PC-9 (cell line): ENCODE measurements around the gene FRMD7. TPM values are rescaled to one million over a fixed set of nuclear protein-coding genes. Genes with fewer than 3 reads are reported as not detected.

Experiments used
- BruUV-seq: library from RNA; stranded (reverse); fragments of 400-500 nt; replicated peaks from 2 replicates; lab custom pipeline; 2021; lab: Mats Ljungman, UMichigan
- CTCF ChIA-PET: fragments of 300-600 bp; sonication (Branson Sonifier 250); formaldehyde crosslinking; loops from one replicate; lab custom pipeline; 2022; ENCODE audit warnings: antibody characterized with exemption; lab: Charles Lee
- POLR2A ChIA-PET: fragments of 300-600 bp; sonication (Branson Sonifier 250); formaldehyde crosslinking; loops from one replicate; lab custom pipeline; 2022; ENCODE audit warnings: antibody characterized with exemption; ENCODE audit not compliant: unreplicated experiment; lab: Charles Lee
- DNase-seq, 2 experiments: peaks; one replicate each; pipeline versions ENCODE4 v3.0.0 to v3.0.0-alpha.2; 2015 to 2022; ENCODE audit warnings: mixed read lengths in 1 of 2
- H2AFZ ChIP-seq: fragments of 200-600 bp; sonication (generic); 2 replicates; pipeline ENCODE4 v1.8.1; 2017; ENCODE audit warnings: antibody characterized with exemption
- H3F3A ChIP-seq: fragments of 200-600 bp; sonication (generic); 2 replicates; pipeline ENCODE4 v1.8.1; 2017; ENCODE audit warnings: antibody characterized with exemption, mild to moderate bottlenecking, low read depth; ENCODE audit not compliant: insufficient read depth
- H3K27ac ChIP-seq: fragments of 200-600 bp; sonication (generic); 2 replicates; pipeline ENCODE4 v1.6.1; 2016; ENCODE audit warnings: mixed run types
- H3K27me3 ChIP-seq: fragments of 200-600 bp; sonication (generic); 2 replicates; pipeline ENCODE4 v1.6.1; 2016; ENCODE audit warnings: low read depth, mixed run types; ENCODE audit not compliant: insufficient read depth
- H3K36me3 ChIP-seq: fragments of 200-600 bp; sonication (generic); 2 replicates; pipeline ENCODE4 v1.6.1; 2016; ENCODE audit warnings: low read depth, mixed run types
- H3K4me1 ChIP-seq: fragments of 200-600 bp; sonication (generic); replicated peaks from 2 replicates; pipeline ENCODE4 v1.6.1; 2016; ENCODE audit warnings: mixed run types; ENCODE audit not compliant: insufficient read depth
- H3K4me2 ChIP-seq: fragments of 200-600 bp; sonication (generic); 2 replicates; pipeline ENCODE4 v1.6.1; 2017; ENCODE audit warnings: mixed run types
- H3K4me3 ChIP-seq: fragments of 200-600 bp; sonication (generic); 2 replicates; pipeline ENCODE4 v1.6.1; 2016; ENCODE audit warnings: mixed run types
- H3K79me2 ChIP-seq: fragments of 200-600 bp; sonication (generic); 2 replicates; pipeline ENCODE4 v1.6.1; 2017; ENCODE audit warnings: low read depth, mixed run types
- H3K9me2 ChIP-seq: fragments of 200-600 bp; sonication (generic); 2 replicates; pipeline ENCODE4 v1.8.1; 2017; ENCODE audit warnings: mild to moderate bottlenecking; ENCODE audit not compliant: insufficient read depth
- H3K9me3 ChIP-seq: fragments of 200-600 bp; sonication (generic); 2 replicates; pipeline ENCODE4 v1.8.1; 2016; ENCODE audit warnings: low read depth; ENCODE audit not compliant: insufficient read depth
- H4K20me1 ChIP-seq: fragments of 200-600 bp; sonication (generic); 2 replicates; pipeline ENCODE4 v1.8.1; 2017; ENCODE audit not compliant: insufficient read depth
- CTCF ChIP-seq: fragments of 200-600 bp; sonication (generic); conservative IDR thresholded peaks from 2 replicates; pipeline ENCODE4 v1.6.1; 2017; ENCODE audit warnings: mixed run types, antibody characterized with exemption, mild to moderate bottlenecking, moderate library complexity
- EZH2 ChIP-seq: fragments of 200-600 bp; sonication (generic); IDR thresholded peaks from 2 replicates; pipeline ENCODE4 v1.8.0; 2017; ENCODE audit warnings: antibody characterized with exemption, low read depth
- intact Hi-C: fragments of 100-400 bp; cut with micrococcal nuclease; formaldehyde crosslinking; loops from one replicate; pipeline ENCODE4 v1.10.0; 2022; ENCODE audit not compliant: unreplicated experiment
- total RNA-seq: library from RNA; stranded (reverse); gene quantifications from 2 replicates; pipeline ENCODE4 v1.2.3, GENCODE V29; 2021

The FRMD7 gene
- total RNA-seq, 1 experiment from 2014 or later: not detected

DNA sequence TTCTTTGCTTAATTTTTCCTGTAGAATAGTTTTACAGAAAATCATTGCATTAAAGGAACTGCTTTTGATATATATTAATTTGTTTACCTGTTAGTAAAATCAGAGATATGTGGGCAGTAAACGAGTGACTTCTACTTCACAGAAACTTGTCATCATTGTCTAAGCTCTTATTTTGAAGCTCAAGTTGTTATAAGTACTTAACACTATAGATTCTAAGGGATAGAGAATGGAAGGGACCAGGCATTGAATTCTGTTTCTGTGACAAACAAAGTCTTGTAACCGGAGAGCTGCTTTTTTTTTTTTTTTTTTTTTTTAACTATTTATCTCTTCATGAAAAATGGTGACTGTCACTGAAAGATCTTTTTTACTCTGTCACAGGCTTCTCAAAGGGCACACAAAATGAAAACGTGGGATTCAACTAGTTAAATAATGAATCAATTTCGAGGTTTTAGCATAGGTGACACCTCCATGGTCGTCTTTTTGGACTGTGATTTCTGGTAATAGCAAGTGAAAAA, 90.3 kb downstream of the FRMD7 start:
- no peaks in the 10 kb centered on the region for H3K9me2 ChIP-seq
- BruUV-seq: no TSS peak
- peaks cover 84% of the 10 kb centered on the region for H3K79me2 ChIP-seq

GRCh38 chrX:132034648-132035047, 93.2 kb downstream of the FRMD7 start:
- POLR2A ChIA-PET: interaction anchor here (0.5 kb wide), 1 partner anchor 11 kb away, joined by 3 read pairs; no protein-coding TSS in a partner anchor
- Histone ChIP-seq H3K4me3 (no peak overlapping the region), H2AFZ (no peak overlapping the region), H3K4me1 (no peaks in the 10 kb centered on the region), H3K27me3 (no peaks in the 10 kb centered on the region), H3K4me2 (no peak overlapping the region), H3K27ac (no peak overlapping the region), H3F3A (no peaks in the 10 kb centered on the region), H4K20me1 (no peaks in the 10 kb centered on the region; the same call in 1 of the 2 replicates), H3K9me2 (no peaks in the 10 kb centered on the region), H3K79me2 (peaks cover 82% of the 10 kb centered on the region), H3K36me3 (0 out of 2 replicates have a peak, but pooled peaks cover 1% of the 10 kb centered on the region), H3K9me3 (no peaks in the 10 kb centered on the region)
- CTCF ChIA-PET: no interaction called here
- BruUV-seq: no TSS peak
- TF ChIP-seq CTCF: no peak
- TF ChIP-seq EZH2: no peak
- intact Hi-C loops: no loop called here
- DNase-seq: no peak

More for the DNA sequence above, 90.3 kb downstream of the FRMD7 start:
- intact Hi-C loops: no loop called here
- Histone ChIP-seq H3K4me1 (no peaks in the 10 kb centered on the region), H2AFZ (no peak overlapping the region), H3K27me3 (no peaks in the 10 kb centered on the region), H3K9me3 (no peaks in the 10 kb centered on the region), H3K4me2 (no peak overlapping the region), H3K27ac (no peak overlapping the region), H4K20me1 (no peaks in the 10 kb centered on the region; the same call in 1 of the 2 replicates), H3F3A (0 out of 2 replicates have a peak, but pooled peaks cover 3% of the 10 kb centered on the region), H3K36me3 (no peaks in the 10 kb centered on the region), H3K4me3 (no peak overlapping the region)
- POLR2A ChIA-PET: no interaction called here
- CTCF ChIA-PET: interaction anchor here (0.6 kb wide), 2 partner anchors 236 to 530 kb away, joined by 4 to 7 read pairs; no protein-coding TSS in a partner anchor
- TF ChIP-seq CTCF: no peak
- TF ChIP-seq EZH2: no peak
- no peak for DNase-seq

DNA sequence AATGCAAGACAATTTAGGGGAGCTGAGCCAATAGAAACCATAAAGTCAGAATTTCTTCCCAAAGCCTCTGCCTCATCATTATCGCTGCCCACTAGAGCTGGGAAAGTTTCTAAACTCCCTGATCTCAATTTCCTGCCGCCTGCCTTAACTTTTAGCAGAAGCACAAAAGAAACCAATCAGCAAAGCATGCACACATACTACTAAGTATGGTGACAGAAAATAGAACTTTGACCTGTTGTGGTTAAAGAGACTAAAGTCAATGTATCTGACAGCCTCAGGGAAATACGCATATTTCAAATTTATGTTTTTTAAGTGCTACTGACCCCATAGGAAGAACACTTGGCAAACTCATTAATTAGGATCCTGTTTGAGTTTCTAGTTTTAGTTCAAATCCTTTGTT, 94.7 kb downstream of the FRMD7 start:
- intact Hi-C loops: no loop called here
- BruUV-seq: no TSS peak
- Histone ChIP-seq H3K4me3 (no peak overlapping the region), H3K4me2 (no peak overlapping the region), H3F3A (no peaks in the 10 kb centered on the region), H3K9me3 (no peaks in the 10 kb centered on the region), H2AFZ (no peak overlapping the region), H4K20me1 (no peaks in the 10 kb centered on the region; the same call in 1 of the 2 replicates), H3K9me2 (no peaks in the 10 kb centered on the region), H3K79me2 (peaks cover 82% of the 10 kb centered on the region), H3K27ac (no peak overlapping the region), H3K36me3 (0 out of 2 replicates have a peak, but pooled peaks cover 3% of the 10 kb centered on the region), H3K27me3 (no peaks in the 10 kb centered on the region), H3K4me1 (no peaks in the 10 kb centered on the region)
- ChIA-PET POLR2A (no interaction called here), CTCF (interaction anchor here (0.6 kb wide), 1 partner anchor 187 kb away, joined by 3 read pairs; no protein-coding TSS in a partner anchor)
- DNase-seq: no peak
- TF ChIP-seq CTCF (no peak), EZH2 (no peak)
